IPS DF 4.7 (cell line): Measurements from ENCODE around the gene ZBTB49.
"Not testable (repeated sequence)": the region's sequence is repeated elsewhere in the genome, so short reads cannot be mapped to it uniquely, and the experiment has no call there.

ENCODE experiments used
- DNase-seq: peaks from one replicate; pipeline ENCODE4 v3.0.0-alpha.2; 2013; ENCODE audit warnings: low spot score; ENCODE audit errors: extremely low read depth

The ZBTB49 gene, protein sequence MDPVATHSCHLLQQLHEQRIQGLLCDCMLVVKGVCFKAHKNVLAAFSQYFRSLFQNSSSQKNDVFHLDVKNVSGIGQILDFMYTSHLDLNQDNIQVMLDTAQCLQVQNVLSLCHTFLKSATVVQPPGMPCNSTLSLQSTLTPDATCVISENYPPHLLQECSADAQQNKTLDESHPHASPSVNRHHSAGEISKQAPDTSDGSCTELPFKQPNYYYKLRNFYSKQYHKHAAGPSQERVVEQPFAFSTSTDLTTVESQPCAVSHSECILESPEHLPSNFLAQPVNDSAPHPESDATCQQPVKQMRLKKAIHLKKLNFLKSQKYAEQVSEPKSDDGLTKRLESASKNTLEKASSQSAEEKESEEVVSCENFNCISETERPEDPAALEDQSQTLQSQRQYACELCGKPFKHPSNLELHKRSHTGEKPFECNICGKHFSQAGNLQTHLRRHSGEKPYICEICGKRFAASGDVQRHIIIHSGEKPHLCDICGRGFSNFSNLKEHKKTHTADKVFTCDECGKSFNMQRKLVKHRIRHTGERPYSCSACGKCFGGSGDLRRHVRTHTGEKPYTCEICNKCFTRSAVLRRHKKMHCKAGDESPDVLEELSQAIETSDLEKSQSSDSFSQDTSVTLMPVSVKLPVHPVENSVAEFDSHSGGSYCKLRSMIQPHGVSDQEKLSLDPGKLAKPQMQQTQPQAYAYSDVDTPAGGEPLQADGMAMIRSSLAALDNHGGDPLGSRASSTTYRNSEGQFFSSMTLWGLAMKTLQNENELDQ

DNA sequence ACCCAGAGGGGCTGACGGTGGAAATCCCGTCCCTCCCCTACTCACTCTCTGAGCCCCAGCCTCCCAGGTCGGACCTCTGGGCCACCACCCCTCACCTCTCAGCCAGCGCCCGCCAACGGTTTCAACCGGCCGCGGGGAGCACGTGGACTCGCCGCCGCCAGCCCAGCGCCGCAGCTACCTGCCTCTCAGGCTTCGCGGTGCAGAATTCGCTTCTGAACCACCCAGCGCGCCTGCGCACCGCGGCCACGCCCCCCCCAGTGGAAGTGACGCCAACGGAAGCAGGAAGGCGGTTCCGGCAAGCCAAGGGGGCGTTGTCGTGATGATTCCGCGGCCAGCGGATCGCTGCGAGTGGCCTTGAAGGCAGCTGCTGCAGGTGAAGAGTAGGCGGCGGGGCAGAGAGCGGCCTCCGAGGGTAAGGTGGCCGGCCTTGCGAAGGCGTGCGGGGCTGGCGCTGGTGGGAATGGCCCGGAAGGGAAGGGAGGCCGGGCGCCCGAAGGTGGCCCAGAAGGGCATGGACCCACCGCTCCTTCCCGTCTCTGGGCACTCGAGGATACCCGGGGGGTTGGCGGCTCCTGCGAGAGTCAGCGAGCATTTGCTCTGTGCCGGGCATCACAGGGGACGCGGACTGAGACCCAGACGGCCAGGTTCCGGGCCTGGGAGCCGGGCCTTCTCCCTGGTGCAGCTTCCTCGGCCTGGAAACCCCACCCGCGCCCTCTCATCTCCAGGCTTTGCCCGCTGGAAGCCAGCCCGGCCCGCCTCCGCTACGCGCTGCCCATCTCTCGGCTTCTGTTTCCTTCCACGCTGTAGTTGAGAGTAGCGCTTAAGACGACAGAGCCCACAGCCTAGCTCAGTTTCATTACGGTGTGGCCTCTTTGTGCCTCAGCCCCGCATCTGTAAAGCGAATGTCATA lies at the start of gene ZBTB49, which contains the start of gene LYAR:
Gene ZBTB49 (plus strand): TSS at position 311 of the 910 bp plus-strand sequence. CDS start 9,695 bp downstream, outside the sequence.
Gene LYAR (minus strand): TSS at position 214 of the 910 bp plus-strand sequence. CDS start 6,412 bp downstream, outside the sequence.
- DNase-seq = peak; percentile 46

DNA sequence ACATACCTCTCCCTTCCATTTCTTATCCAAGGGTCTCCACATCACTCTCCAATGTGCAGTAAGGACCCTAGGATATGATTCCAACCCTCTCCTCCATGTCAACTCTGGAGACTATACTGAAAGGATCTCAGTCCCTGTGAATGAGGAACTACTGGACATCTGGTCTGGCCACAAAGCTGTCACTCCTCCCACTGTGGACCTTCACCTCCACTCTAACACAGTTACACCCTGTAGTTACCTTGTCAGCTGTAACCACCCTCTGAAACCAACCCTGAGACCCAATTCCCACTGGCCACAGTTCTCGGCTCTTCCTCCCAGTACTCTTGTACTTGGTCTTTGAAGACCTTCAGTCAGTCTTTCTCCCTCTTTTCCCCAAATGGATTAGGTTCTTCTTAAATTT lies 44.9 kb upstream of the ZBTB49 start:
- no peak for DNase-seq

DNA sequence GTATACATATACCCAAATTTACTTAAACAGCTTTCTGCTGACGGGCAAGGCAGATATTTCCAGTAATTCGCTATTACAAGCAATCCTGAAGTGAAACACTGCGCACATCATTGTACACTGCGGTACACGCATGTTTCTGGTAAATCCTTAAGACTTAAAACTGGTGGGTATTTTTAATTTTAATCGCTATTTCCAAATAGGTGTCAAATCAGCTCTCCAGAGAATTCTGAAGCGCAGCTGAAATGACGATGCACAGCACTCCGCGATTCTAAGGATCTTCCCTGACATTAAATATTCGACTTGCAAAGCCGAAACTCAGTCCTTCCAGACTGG lies 42.4 kb upstream of the ZBTB49 start:
- DNase-seq = no peak

DNA sequence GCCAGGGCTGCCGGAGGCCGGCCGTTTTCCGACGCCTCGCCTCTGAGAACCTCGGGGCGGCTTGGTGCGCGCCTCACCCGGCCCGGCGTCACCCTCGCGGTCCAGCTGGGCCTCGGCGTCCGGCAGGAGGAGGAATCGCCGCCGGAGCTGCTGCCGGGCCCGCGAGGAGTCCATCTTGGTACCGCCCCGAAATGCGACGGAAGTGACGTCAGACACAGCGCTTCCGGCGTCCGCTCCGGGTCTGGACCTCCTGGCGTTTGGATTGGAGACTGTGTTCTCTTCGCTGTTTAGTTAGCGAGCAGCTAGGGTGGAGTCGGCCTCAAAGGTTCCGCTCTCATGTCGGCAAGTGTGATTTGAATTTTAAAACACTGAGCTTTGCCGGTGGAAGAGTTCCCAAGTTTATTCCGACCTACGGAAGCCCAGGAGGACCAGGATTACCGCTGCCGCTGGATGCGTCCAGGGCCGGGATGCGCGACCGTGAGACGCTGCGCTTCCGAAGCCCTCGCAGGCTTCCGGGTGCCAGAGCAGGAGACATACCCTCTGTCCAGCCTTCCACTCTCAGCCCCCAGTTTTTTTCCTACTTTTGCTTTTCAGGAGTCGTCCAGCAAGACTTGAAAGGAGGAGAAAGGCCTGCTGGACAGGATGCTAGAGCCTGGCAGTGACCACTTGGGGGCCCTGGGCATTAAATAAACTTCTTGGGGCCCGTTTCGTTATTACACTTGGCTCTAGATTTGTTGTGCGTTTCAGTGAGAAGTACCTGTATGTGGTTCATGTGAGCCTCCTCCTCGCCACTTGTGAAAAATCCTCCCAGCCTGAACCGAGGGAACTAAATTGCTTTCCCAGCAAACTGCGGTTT lies 41.8 kb upstream of the ZBTB49 start, which contains the start of gene TMEM128:
Gene TMEM128 (minus strand): TSS at position 195 of the 856 bp plus-strand sequence. CDS start 21 bp downstream, at position 174.
- DNase-seq = peak; percentile 89

DNA sequence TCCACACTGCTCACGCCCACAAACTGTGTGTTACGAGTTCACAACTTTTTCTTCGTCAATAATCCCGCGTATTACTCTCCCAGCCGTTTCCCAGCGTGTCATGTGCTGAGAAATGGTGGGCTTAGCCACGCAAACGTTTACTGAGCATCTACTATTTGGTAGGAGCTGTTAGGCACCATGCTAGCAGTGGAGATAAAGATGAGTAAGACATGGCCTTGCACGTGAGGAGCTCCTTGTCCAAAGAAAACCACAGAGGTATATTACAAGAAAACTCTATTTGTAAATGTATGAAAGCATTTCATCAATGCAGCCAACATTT lies 41.2 kb upstream of the ZBTB49 start:
- DNase-seq = no peak

DNA sequence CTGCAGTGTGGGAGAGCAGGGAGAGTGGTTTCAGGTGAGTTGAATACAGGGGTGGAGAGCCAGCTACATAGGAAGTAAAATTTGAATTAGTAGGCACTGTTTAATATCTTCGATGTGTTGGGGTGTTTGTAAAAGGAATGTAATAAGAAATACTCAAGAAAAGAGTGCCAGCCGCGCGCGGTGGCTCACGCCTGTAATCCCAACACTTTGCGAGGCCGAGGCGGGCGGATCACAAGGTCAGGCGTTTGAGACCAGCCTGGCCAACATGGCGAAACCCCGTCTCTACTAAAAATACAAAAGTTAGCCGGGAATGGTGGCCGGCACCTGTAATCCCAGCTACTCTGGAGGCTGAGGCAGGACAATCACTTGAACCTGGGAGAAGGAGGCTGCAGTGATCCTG lies 40.7 kb upstream of the ZBTB49 start:
- not testable (repeated sequence) for DNase-seq

DNA sequence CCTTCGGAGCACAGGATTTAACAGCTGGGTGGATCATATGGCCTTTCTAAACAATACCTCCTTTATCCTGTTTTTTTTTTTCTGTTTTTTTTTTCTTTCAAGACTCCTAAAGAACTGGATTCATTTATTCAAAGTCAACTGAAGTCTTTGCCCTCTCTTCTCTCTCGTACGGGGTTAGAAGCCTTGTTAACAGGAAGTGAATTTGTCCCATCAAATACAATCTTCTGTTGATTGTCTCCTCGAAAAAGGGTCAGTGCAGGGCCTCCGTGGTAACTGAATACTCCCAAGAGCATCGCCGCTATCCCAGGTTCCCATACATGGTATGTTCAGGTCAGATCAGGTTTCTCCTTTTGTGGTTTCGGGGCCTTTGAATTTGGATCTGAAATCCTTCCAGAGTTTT lies 40.2 kb upstream of the ZBTB49 start:
- no peak for DNase-seq

DNA sequence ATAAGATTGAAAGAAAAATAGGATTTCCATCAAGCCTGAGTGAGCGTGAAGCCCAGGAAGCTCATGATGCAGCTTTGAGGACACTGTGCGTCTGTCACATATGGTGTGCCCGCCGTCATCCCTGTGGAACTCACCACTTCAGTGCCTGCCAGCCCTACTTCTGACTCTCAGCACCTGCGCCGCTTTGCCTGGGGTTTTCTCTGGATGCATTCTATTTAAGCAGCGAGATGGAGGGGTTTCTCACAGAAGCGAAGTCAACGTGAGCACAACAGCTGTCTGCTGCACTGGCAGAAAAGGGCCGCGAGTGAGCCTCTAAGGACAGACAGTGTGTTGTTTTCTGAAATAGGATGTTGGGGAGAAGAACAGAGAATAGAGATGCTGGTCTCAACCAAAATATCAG lies 35.9 kb upstream of the ZBTB49 start:
- no peak for DNase-seq

DNA sequence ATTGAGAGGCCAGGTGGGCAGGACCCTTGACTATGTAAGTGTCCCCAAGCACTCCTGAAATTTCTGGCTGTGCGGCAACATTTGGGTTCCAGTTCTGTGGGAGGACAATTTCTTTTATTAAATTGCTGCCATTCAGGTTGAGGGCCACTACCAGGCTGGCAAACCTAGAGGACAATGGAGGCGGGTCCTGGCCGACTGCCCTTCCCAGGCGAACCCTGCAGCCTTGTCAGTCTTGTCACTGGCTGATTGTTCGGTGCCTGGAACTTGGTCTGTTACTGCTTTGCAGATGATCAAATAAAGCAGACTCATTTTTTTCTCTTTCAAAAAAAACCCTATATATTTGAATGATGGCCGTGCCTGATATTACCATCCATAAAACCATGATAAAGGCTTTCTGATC lies 35.4 kb upstream of the ZBTB49 start:
- no peak for DNase-seq

DNA sequence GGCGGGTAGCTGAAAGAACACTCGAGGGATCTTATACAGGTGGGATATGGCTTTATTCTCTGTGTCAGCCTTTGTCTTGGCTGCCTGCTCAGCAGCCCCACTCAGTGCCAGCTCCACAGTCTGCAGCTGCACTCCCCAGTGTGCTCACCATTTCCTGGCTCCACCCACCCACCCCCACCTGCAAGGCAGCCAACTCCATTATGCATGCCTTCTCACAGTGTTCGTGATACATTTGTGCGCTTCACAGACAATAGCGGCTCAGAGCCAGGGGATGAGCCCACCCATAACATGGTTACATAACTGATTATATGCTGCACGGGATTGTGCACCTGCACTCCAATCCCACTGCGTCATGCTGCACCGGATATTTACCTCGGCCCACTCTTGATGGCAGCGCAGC lies 33.3 kb upstream of the ZBTB49 start:
- no peak for DNase-seq

DNA sequence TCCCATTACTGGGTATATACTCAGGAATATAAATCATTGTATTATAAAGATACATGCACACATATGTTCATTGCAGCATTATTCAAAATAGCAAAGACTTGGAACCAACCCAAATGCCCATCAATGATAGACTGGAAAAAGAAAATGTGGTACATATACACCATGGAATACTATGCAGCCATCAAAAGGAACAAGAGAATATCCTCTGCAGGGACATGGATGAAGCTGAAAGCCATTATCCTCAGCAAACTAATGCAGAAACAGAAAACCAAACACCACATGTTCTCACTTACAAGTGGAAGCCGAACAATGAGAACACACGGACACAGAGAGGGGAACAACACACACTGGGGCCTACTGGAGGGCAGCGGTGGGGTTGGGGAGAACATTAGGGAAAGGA lies 32.3 kb upstream of the ZBTB49 start:
- not testable (repeated sequence) for DNase-seq

DNA sequence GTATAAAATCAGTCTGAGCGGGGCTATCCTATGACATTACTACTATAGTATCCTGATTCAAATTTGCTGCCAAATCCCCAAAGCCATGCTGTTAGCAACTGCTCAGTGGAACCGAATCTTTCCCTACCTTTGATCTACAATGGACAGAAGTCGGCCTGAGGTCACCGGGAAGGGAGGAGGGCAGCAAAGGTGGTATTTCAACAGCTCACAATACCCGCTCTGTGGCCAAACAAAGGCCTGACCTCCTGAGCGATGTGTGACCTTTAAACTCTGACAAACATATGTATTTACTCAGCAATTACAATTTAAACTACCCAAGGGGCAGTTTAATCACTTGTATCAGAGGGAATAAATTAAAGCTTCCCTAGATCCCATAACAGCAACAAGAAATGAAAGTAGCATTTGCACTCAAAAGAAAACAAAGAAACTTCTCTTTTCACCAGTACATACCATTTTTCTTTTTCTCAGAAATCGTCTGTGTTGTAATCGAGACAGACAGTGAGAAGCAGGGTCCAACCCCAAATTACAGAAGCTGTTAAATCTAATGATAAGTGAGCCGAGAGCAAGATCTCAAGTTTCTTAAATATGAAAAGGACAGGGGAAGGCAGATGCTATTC lies 30.5 kb upstream of the ZBTB49 start:
- no peak for DNase-seq

DNA sequence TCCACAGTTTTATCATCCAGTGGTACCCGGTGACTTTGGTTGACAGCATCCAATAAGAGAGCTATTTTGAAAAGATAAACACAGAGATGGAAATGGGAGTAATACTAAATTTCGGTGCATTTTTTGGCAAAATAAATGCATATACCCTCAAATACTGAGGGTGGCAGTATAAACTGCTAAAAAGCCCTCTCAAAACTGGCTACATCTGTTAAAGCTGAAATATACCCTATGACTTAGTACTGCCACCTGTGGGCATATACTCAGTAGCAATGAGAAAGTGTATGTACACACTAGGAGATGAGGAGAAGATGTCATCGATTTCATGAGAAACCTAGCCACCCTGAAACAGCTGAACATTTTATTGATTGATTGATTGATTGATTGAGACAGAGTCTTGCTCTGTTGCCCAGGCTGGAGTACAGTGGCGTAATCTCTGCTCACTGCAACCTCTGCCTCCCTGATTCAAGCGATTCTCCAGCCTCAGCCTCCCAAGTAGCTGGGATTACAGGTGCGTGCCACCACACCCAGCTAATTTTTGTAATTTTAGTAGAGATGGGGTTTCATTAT lies 29.8 kb upstream of the ZBTB49 start:
- no peak for DNase-seq

DNA sequence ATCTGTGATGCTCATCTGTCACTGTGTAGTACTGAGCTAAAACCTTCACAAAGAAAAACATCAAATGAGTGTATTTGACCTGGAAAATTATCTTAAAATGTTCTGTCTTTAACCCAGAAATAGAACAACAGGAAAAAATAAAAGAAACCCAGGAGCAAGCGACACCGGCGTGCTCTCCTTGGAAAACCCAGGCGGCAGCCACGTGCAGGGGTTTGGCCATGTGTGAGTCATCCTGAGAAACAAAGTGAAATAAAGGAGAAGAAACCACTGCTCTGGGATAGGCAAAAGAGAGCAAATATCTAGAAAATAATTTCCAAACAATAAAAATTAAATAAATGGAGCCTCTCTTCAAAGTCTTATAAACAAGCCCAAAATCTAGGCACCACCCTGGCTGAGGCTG lies 22.1 kb upstream of the ZBTB49 start:
- DNase-seq = no peak

DNA sequence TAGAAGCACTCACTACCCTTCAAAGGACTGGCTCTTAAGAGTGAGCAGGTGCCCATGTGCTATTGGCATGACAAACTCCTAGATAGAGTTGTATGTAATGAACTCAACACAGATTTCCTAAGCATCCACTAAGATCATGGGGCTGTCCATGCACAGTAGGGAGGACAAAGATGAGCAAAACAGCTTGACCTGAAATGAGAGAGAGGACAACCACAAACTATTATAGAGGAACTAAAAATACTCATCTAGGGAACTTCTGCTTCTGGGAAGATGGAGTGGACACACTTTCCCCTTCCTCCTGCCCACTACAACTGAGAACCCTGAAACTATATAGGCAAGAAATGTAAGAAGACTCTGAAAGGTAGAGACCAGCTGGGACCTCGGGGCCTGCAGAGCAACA lies 21.3 kb upstream of the ZBTB49 start:
- no peak for DNase-seq

DNA sequence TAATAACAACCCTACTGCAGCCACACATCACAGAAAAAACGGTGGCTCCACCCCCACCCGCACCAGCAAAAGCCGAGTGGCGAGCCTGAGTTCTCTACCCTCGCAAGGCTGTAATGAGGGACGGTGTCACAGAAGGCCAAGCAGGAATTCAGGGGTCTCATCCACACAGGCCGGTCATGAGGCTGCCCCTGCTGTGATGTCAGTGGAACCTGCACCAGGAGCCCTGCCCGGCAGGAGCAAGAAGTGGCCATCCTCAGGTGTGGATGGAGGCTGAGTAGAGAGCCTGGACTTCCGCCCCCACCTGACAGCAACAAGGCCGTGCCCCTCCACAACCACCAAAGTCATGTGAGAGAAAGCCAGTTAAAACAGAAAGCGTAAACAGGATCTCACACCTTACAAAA lies 20.7 kb upstream of the ZBTB49 start:
- DNase-seq = no peak

DNA sequence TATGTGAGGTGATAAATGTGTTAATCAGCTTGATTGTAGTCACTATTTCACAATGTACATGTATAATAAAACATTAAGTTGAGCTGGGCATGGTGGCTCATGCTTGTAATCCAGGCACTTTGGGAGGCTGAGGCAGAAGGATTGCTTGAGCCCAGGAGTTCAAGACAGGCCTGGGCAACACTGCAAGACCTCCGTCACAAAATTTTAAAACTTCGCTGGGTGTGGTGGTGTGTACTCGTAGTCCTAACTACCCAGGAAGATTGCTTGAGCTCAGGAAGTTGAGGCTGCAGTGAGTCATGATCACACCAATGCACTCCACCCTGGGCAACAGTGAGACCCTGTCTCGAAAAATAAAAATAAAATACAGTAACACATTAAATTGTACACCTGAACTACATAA lies 20.2 kb upstream of the ZBTB49 start:
- DNase-seq = no peak

DNA sequence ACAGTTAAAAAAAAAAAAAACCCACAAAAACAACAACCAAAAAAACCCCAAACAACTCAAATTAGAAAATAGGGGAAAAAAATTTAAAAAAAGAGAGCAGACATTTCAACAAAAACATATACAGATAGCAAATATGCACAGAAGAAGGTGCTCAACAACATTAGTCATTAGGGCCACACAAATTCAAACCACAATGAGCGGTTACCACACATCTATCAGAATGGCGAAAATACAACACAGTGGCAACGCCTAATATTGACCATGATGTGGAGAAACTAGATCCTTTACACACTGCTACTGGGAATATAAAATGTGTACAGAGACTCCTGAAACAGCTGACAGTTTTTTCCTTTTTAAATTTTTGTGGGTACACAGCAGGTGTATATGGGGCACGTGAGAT lies 19.5 kb upstream of the ZBTB49 start:
- no peak for DNase-seq

DNA sequence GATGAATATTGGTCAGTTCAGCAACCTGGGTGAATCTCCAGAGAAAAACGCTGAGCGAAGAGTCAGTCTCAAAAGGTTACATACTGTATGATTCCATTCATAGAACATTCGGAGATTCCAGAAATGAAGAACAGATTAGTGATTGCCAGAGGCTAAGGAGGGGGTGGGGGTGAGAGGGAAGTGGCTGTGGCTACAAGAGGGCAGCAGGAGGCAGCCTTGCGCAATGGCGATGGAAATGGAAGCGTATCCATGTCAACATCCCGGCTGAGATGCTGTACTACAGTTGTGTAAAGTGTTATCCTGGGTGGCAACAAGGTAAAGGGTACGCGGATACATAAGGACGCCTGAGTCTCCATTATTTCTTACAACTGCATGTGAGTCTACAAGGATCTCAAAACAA lies 18.1 kb upstream of the ZBTB49 start:
- DNase-seq = no peak

DNA sequence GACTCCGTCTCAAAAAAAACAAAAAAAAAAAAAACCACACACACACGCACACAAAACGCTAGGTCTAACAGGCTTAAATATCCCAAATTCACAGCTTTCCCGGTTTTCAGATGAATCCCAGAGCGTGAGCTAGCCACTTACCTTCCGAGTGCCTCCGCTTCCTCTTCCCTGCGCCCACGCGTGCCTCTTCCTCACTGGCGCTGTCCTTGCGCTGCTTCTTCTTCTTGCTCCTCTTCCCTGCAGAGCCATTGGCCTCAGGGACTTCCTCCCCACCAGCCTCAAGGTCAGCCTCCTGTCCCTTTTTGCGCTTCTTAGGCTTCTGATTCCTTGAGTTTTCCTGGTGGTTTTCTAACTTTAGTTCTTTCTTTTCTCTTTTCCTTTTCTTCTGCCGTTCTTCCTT lies 15.8 kb upstream of the ZBTB49 start:
- no peak for DNase-seq
